H1 (cell line): ENCODE measurements around the gene GRM8. TPM values are rescaled to one million over a fixed set of nuclear protein-coding genes. Genes with fewer than 3 reads are reported as not detected.

Experiments used
- CTCF ChIA-PET: fragments of 300-600 bp; sonication (Branson Sonifier 250); formaldehyde crosslinking; loops from one replicate; lab custom pipeline; 2021; ENCODE audit not compliant: partially characterized antibody; lab: Charles Lee
- POLR2A ChIA-PET: fragments of 300-600 bp; sonication (Branson Sonifier 250); formaldehyde crosslinking; loops from one replicate; lab custom pipeline; 2021; ENCODE audit warnings: inconsistent platforms; ENCODE audit not compliant: partially characterized antibody; lab: Charles Lee
- DNase-seq, 2 experiments: peaks; one replicate each; pipeline versions ENCODE4 v3.0.0 to v3.0.0-alpha.2; 2010 to 2022; ENCODE audit warnings: low spot score in 2 of 2, low read depth in 1 of 2, mixed read lengths in 1 of 2
- FAIRE-seq: peaks from 2 replicates; lab custom pipeline; 2011; peaks lifted over from hg19 to GRCh38; lab: Jason Lieb, UNC
- H2AFZ ChIP-seq: 2 replicates; pipeline ENCODE4 v1.8.1; 2012; ENCODE audit warnings: low read length, inconsistent platforms
- H2AK5ac ChIP-seq: 2 replicates; pipeline ENCODE4 v1.6.1; 2013; ENCODE audit warnings: low read depth, low read length
- H2BK120ac ChIP-seq: replicated peaks from 2 replicates; pipeline ENCODE3; 2013; ENCODE audit warnings: low read depth, low read length, inconsistent platforms
- H2BK12ac ChIP-seq: 2 replicates; pipeline ENCODE4 v1.6.1; 2013; ENCODE audit warnings: low read depth, low read length
- H2BK15ac ChIP-seq: 2 replicates; pipeline ENCODE4 v1.6.1; 2013; ENCODE audit warnings: low read length
- H2BK20ac ChIP-seq: 2 replicates; pipeline ENCODE4 v1.6.1; 2013; ENCODE audit warnings: low read length
- H2BK5ac ChIP-seq: 2 replicates; pipeline ENCODE4 v1.6.1; 2013; ENCODE audit warnings: low read depth, low read length
- H3K14ac ChIP-seq: 2 replicates; pipeline ENCODE4 v1.6.1; 2013; ENCODE audit warnings: inconsistent platforms; ENCODE audit not compliant: insufficient read length
- H3K18ac ChIP-seq: 2 replicates; pipeline ENCODE4 v1.6.1; 2013; ENCODE audit warnings: low read length; ENCODE audit errors: extremely low read depth
- H3K23ac ChIP-seq: 2 replicates; pipeline ENCODE4 v1.6.1; 2013; ENCODE audit warnings: inconsistent platforms; ENCODE audit not compliant: insufficient read length
- H3K23me2 ChIP-seq: 2 replicates; pipeline ENCODE4 v1.6.1; 2013; ENCODE audit warnings: low read depth, low read length
- H3K27ac ChIP-seq: 2 replicates; pipeline ENCODE4 v1.6.1; 2011; ENCODE audit warnings: low read depth, low read length, inconsistent platforms
- H3K27me3 ChIP-seq, 4 experiments: replicated peaks in 1 of 4; 1 replicate in 1 of 4; 2 replicates in 3 of 4; pipeline versions ENCODE4 v1.6.1 to v1.8.1; 2011 to 2013; ENCODE audit warnings: low read length in 3 of 4, mild to moderate bottlenecking in 3 of 4, inconsistent platforms in 2 of 4, mixed read lengths in 2 of 4, moderate library complexity in 1 of 4; ENCODE audit not compliant: control insufficient read depth in 3 of 4, insufficient read depth in 3 of 4; ENCODE audit errors: extremely low read depth in 1 of 4
- H3K36me3 ChIP-seq, 4 experiments: 2 replicates each; pipeline versions ENCODE4 v1.6.1 to v1.8.1; 2011 to 2013; ENCODE audit warnings: mild to moderate bottlenecking in 4 of 4, low read length in 3 of 4, moderate library complexity in 2 of 4, control low read depth in 1 of 4, inconsistent platforms in 1 of 4; ENCODE audit not compliant: insufficient read depth in 4 of 4, control insufficient read depth in 2 of 4
- H3K4ac ChIP-seq: replicated peaks from 2 replicates; pipeline ENCODE3; 2013; ENCODE audit warnings: low read length, low read depth, mixed read lengths, inconsistent platforms; ENCODE audit not compliant: insufficient read length
- H3K4me1 ChIP-seq, 4 experiments: replicated peaks in 1 of 4; 1 replicate in 1 of 4; 2 replicates in 3 of 4; pipeline versions ENCODE4 v1.6.1 to v1.8.1; 2011 to 2013; ENCODE audit warnings: low read length in 3 of 4, inconsistent platforms in 2 of 4, mixed read lengths in 1 of 4; ENCODE audit not compliant: insufficient read depth in 4 of 4, control insufficient read depth in 3 of 4
- H3K4me2 ChIP-seq, 2 experiments: 2 replicates each; pipeline versions ENCODE4 v1.6.1 to v1.8.1; 2011 to 2013; ENCODE audit warnings: low read depth in 2 of 2, low read length in 2 of 2, control low read depth in 1 of 2, inconsistent platforms in 1 of 2, mild to moderate bottlenecking in 1 of 2; ENCODE audit not compliant: insufficient read depth in 1 of 2
- H3K4me3 ChIP-seq, 4 experiments: fragments of 200-600, 300-600 bp in 1 of 4; sonication (generic), shearing (Covaris generic), sonication (Bioruptor Twin) in 1 of 4; 2 replicates each; pipeline versions ENCODE4 v1.5.1 to v1.8.1; 2011 to 2016; ENCODE audit warnings: low read length in 4 of 4, low read depth in 3 of 4, control low read depth in 2 of 4, inconsistent platforms in 2 of 4, mild to moderate bottlenecking in 2 of 4, mixed read lengths in 1 of 4, moderate library complexity in 1 of 4; ENCODE audit not compliant: insufficient read depth in 2 of 4; ENCODE audit errors: extremely low read depth in 1 of 4
- H3K56ac ChIP-seq: replicated peaks from 2 replicates; pipeline ENCODE3; 2013; ENCODE audit warnings: low read depth, mild to moderate bottlenecking, mixed read lengths, low read length, inconsistent platforms; ENCODE audit not compliant: insufficient read length
- H3K79me1 ChIP-seq: 2 replicates; pipeline ENCODE4 v1.6.1; 2013; ENCODE audit warnings: low read depth, low read length, control low read depth
- H3K79me2 ChIP-seq, 2 experiments: 2 replicates each; pipeline versions ENCODE4 v1.6.1 to v1.8.1; 2012 to 2013; ENCODE audit warnings: low read length in 2 of 2, mild to moderate bottlenecking in 2 of 2, inconsistent platforms in 1 of 2; ENCODE audit not compliant: insufficient read depth in 2 of 2, control insufficient read depth in 1 of 2
- H3K9ac ChIP-seq, 4 experiments: replicated peaks in 1 of 4; 1 replicate in 1 of 4; 2 replicates in 3 of 4; pipeline versions ENCODE4 v1.6.1 to v1.8.1; 2011 to 2013; ENCODE audit warnings: low read depth in 3 of 4, low read length in 3 of 4, control low read depth in 2 of 4, mild to moderate bottlenecking in 2 of 4, moderate library complexity in 2 of 4, inconsistent platforms in 1 of 4; ENCODE audit errors: extremely low read depth in 1 of 4
- H3K9me3 ChIP-seq, 2 experiments: 2 replicates each; pipeline versions ENCODE4 v1.6.1 to v1.8.1; 2012 to 2013; ENCODE audit warnings: mild to moderate bottlenecking in 2 of 2, moderate library complexity in 2 of 2, control low read depth in 1 of 2, inconsistent platforms in 1 of 2, low read depth in 1 of 2, low read length in 1 of 2, mixed read lengths in 1 of 2; ENCODE audit not compliant: insufficient read depth in 2 of 2
- H4K20me1 ChIP-seq, 2 experiments: replicated peaks in 1 of 2; 2 replicates each; pipeline versions ENCODE3 to v1.8.1; 2011 to 2013; ENCODE audit warnings: inconsistent platforms in 2 of 2, low read length in 2 of 2, mild to moderate bottlenecking in 1 of 2; ENCODE audit not compliant: insufficient read depth in 2 of 2, control insufficient read depth in 1 of 2
- H4K5ac ChIP-seq: 2 replicates; pipeline ENCODE4 v1.6.1; 2013; ENCODE audit warnings: low read length, low read depth, mixed read lengths, inconsistent platforms; ENCODE audit not compliant: insufficient read length
- H4K8ac ChIP-seq: 2 replicates; pipeline ENCODE4 v1.8.0; 2013; ENCODE audit warnings: mild to moderate bottlenecking, moderate library complexity, low read length, inconsistent platforms; ENCODE audit not compliant: insufficient read depth; ENCODE audit errors: extremely low read depth
- H4K91ac ChIP-seq: replicated peaks from 2 replicates; pipeline ENCODE3; 2013; ENCODE audit warnings: low read length, mixed read lengths, inconsistent platforms; ENCODE audit not compliant: insufficient read length
- POU5F1 ChIP-seq: IDR thresholded peaks from 2 replicates; pipeline ENCODE4 v1.6.1; 2011; ENCODE audit warnings: low read depth, mild to moderate bottlenecking, low read length, moderate library complexity
- RBBP5 ChIP-seq: IDR thresholded peaks from 2 replicates; pipeline ENCODE4 v1.7.1; 2012; ENCODE audit warnings: low read depth, mild to moderate bottlenecking, inconsistent platforms, low read length, moderate library complexity, borderline replicate concordance
- SAP30 ChIP-seq: fragments of 300-600 bp; sonication (generic); IDR thresholded peaks from 2 replicates; pipeline ENCODE4 v1.7.1; 2012; ENCODE audit warnings: low read length, moderate library complexity, mild to moderate bottlenecking, inconsistent platforms; ENCODE audit not compliant: insufficient read depth, insufficient replicate concordance
- SRF ChIP-seq: IDR thresholded peaks from 2 replicates; pipeline ENCODE4 v1.6.1; 2011; ENCODE audit warnings: mild to moderate bottlenecking, low read depth, low read length, moderate library complexity
- TAF7 ChIP-seq: optimal IDR thresholded peaks from 2 replicates; pipeline ENCODE3; 2011; ENCODE audit warnings: low read depth, mild to moderate bottlenecking, inconsistent platforms, low read length, moderate library complexity, borderline replicate concordance
- WGBS, 2 experiments: shearing (Covaris generic) in 1 of 2; methylation state at CpG; one replicate each; pipeline versions ENCODE4 v1.1.6 to v1.1.7; 2013 to 2015; ENCODE audit warnings: low lambda C conversion rate in 2 of 2, mixed read lengths in 2 of 2, inconsistent platforms in 1 of 2, low coverage in 1 of 2, missing lambda C conversion rate in 1 of 2; ENCODE audit not compliant: insufficient replicate concordance in 2 of 2, insufficient coverage in 1 of 2, insufficient read length in 1 of 2; ENCODE audit errors: extremely low coverage in 1 of 2, missing lambda C conversion rate in 1 of 2; 5-methylcytosine and 5-hydroxymethylcytosine counted together
- polyA plus RNA-seq, 7 experiments: library from polyadenylated mRNA; depleted of rRNA in 3 of 7; stranded (reverse) in 5 of 7; unstranded in 2 of 7; fragments of >200 nt in 5 of 7; fragments of 200-250 nt in 2 of 7; gene quantifications; 1 replicate in 5 of 7; 2 replicates in 1 of 7; 4 replicates in 1 of 7; pipeline versions ENCODE4 v1.2.1 to v1.2.3, GENCODE V29; 2011 to 2013; ENCODE audit warnings: missing spikeins in 2 of 7, mixed read lengths in 2 of 7
- total RNA-seq: library from RNA; stranded (reverse); fragmentation: NEBNext Ultra II Directional; extraction: Animal tissue kit (Norgen Biotek cat#: 25700); gene quantifications from 2 replicates; pipeline ENCODE4 v1.2.1, GENCODE V29; 2021

Gene GRM8
- total and polyA plus RNA-seq, 2 of the 8 experiments (the other 6 are each of a cell fraction or from before 2014, with no cell fraction given): 2.6 to 2.8 TPM

DNA sequence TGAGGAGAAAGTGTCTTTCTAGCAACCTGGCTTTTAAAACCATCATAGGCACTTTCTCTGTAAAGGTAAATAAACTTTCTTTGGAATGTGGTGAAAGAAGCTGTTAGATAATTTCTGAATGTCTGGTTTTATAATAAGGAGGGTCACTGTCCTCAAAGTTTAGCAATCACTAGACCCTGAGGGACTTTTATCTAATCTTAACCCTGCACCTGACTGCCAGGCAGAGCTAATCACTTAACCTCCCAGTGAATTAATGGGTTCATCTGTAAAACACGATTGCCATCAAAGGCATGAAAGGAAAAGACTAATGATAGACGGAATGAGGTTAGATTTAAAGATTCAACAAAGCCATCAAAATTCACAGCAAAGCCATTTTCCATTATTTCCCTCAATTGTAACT lies 553.8 kb downstream of the GRM8 start:
- CTCF ChIA-PET: no interaction called here

More for the DNA sequence above, 553.8 kb downstream of the GRM8 start:
- FAIRE-seq: no peak
- no peaks in the 10 kb centered on the region for H3K9me3 ChIP-seq
- no peak overlapping the region for H4K91ac ChIP-seq
- H3K23ac ChIP-seq: no peak overlapping the region
- no peaks in the 10 kb centered on the region for H4K20me1 ChIP-seq
- no peaks in the 10 kb centered on the region for H3K23me2 ChIP-seq
- no peak overlapping the region for H3K14ac ChIP-seq
- H3K27ac ChIP-seq: no peak overlapping the region
- no peak overlapping the region for H3K4me2 ChIP-seq
- H2AK5ac ChIP-seq: no peak overlapping the region
- POLR2A ChIA-PET: no interaction called here
- H3K4ac ChIP-seq: no peak overlapping the region
- no peak for DNase-seq
- WGBS, 2 experiments: 82% methylated on average over 2 of the region's 2 CpGs; no CpG with 5 or more reads in 1 of the 2 experiments
- no peak overlapping the region for H2AFZ ChIP-seq
- no peak overlapping the region for H3K56ac ChIP-seq
- H2BK20ac ChIP-seq: no peak overlapping the region
- H2BK12ac ChIP-seq: no peak overlapping the region
- no peak overlapping the region for H4K5ac ChIP-seq
- H3K4me3 ChIP-seq: no peak overlapping the region
- no peaks in the 10 kb centered on the region for H3K79me1 ChIP-seq
- H3K9ac ChIP-seq: no peak overlapping the region
- no peaks in the 10 kb centered on the region for H3K79me2 ChIP-seq
- no peaks in the 10 kb centered on the region for H3K36me3 ChIP-seq
- TF ChIP-seq SRF: no peak
- TF ChIP-seq POU5F1: no peak
- TF ChIP-seq RBBP5: no peak
- no peak for TF ChIP-seq TAF7
- TF ChIP-seq SAP30: no peak
- TF ChIP-seq, all 59 proteins: peak for 0
- H4K8ac ChIP-seq: no peak overlapping the region
- no peak overlapping the region for H3K18ac ChIP-seq
- no peak overlapping the region for H2BK15ac ChIP-seq
- H2BK5ac ChIP-seq: no peak overlapping the region
- peaks cover 0 to 2% (median 0%) of the 10 kb centered on the region in 4 experiments; a peak in 2 of 7 replicates for H3K4me1 ChIP-seq
- H2BK120ac ChIP-seq: no peak overlapping the region
- H3K27me3 ChIP-seq: no peaks in the 10 kb centered on the region
